ENCODE data around the gene ARHGAP9.

DNA sequence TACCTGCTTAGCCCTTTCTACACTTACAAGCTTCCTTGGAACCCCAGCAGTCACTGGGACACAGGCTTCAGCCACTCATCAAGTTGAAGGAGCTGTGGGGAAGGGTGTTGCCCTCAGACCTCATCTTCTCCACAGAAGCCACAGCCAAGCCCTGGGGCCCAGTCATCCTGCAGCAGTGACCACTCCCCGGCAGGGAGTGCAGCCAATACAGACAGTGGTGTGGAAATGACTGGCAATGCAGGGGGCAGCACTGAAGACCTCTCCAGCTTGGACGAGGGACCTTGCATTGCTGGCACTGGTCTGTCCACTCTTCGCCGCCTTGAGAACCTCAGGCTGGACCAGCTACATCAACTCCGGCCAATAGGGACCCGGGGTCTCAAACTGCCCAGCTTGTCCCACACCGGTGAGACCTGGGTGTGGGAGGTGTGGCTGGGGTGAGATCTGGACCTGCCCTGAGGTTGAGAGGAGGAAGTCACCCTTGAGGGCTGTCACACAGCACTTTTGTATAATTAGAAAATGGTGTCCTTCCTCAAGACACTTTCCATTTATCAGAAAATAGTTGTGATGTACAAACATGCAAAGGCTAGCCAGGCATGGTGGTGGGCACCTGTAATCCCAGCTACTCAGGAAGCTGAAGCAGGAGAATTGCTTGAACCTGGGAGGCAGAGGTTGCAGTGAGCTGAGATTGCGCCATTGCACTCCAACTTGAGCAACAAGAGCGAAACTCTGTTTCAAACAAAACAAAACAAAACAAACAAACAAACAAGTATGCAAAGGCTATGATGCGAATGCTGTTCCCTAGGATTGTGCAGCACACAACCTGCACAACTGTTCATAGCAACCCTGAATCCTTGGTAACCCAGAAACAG, 10.1 kb downstream of the ARHGAP9 start:
- TF ChIP-seq ZNF341 (tag by site-specific recombination; IDR thresholded peaks at IDR 0.05; ENCODE audit: low read depth), result no peak
- TF ChIP-seq, protein P1, sequence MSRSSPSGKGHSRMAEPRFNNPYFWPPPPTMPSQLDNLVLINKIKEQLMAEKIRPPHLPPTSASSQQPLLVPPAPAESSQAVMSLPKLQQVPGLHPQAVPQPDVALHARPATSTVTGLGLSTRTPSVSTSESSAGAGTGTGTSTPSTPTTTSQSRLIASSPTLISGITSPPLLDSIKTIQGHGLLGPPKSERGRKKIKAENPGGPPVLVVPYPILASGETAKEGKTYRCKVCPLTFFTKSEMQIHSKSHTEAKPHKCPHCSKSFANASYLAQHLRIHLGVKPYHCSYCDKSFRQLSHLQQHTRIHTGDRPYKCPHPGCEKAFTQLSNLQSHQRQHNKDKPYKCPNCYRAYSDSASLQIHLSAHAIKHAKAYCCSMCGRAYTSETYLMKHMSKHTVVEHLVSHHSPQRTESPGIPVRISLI (tag by site-specific recombination; IDR thresholded peaks at IDR 0.05), result no peak
- TF ChIP-seq, protein P2, sequence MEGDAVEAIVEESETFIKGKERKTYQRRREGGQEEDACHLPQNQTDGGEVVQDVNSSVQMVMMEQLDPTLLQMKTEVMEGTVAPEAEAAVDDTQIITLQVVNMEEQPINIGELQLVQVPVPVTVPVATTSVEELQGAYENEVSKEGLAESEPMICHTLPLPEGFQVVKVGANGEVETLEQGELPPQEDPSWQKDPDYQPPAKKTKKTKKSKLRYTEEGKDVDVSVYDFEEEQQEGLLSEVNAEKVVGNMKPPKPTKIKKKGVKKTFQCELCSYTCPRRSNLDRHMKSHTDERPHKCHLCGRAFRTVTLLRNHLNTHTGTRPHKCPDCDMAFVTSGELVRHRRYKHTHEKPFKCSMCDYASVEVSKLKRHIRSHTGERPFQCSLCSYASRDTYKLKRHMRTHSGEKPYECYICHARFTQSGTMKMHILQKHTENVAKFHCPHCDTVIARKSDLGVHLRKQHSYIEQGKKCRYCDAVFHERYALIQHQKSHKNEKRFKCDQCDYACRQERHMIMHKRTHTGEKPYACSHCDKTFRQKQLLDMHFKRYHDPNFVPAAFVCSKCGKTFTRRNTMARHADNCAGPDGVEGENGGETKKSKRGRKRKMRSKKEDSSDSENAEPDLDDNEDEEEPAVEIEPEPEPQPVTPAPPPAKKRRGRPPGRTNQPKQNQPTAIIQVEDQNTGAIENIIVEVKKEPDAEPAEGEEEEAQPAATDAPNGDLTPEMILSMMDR (tag by site-specific recombination; IDR thresholded peaks at IDR 0.05), result no peak

Data from HEK293 (cell line).